B cell (primary cell): ENCODE data around the gene CMIP. TPM values are rescaled to one million over a fixed set of nuclear protein-coding genes. Genes with fewer than 3 reads are reported as not detected.

Experiments used
- ATAC-seq: fragments of 200-7000 bp; cut with Tn5 transposase; one replicate; pipeline ENCODE4 v1.10.0; 2021; ENCODE audit warnings: low read depth, mild to moderate bottlenecking, moderate number of reproducible peaks, moderate library complexity
- CTCF ChIA-PET: fragments of 350-600 bp; sonication (Branson Sonifier 250); formaldehyde crosslinking; loops from one replicate; lab custom pipeline; 2021; ENCODE audit warnings: antibody characterized with exemption, inconsistent platforms; lab: Charles Lee
- POLR2A ChIA-PET: fragments of 350-600 bp; sonication (Branson Sonifier 250); formaldehyde crosslinking; loops from one replicate; lab custom pipeline; 2021; ENCODE audit warnings: antibody characterized with exemption; lab: Charles Lee
- DNase-seq: peaks from one replicate; pipeline ENCODE4 v3.0.0; 2013
- H2AFZ ChIP-seq: 2 replicates; pipeline ENCODE4 v1.6.1; 2012; ENCODE audit warnings: mild to moderate bottlenecking, low read depth, low read length; ENCODE audit not compliant: insufficient read depth, poor library complexity, severe bottlenecking
- H3K27ac ChIP-seq, 2 donors: 1 replicate in 1 of 2; 2 replicates in 1 of 2; pipeline ENCODE4 v1.5.1; 2012 to 2013; ENCODE audit warnings: low read length in 2 of 2, mild to moderate bottlenecking in 2 of 2, moderate library complexity in 1 of 2
- H3K27me3 ChIP-seq, 4 experiments: fragments of 200-600 bp in 1 of 4; sonication (generic) in 1 of 4; replicated peaks in 1 of 4; 1 replicate in 2 of 4; 2 replicates in 2 of 4; pipeline versions ENCODE4 v1.6.1 to v1.7.0; 2013 to 2016; ENCODE audit warnings: low read length in 3 of 4, mild to moderate bottlenecking in 2 of 4, mixed read lengths in 1 of 4, moderate library complexity in 1 of 4; ENCODE audit not compliant: insufficient read depth in 4 of 4, control insufficient read depth in 3 of 4; ENCODE audit errors: control extremely low read depth in 1 of 4
- H3K36me3 ChIP-seq, 2 experiments: replicated peaks in 1 of 2; 1 replicate in 1 of 2; 2 replicates in 1 of 2; pipeline versions ENCODE4 v1.6.1 to v1.7.1; 2013; ENCODE audit warnings: low read length in 1 of 2; ENCODE audit not compliant: insufficient read depth in 2 of 2, control insufficient read depth in 1 of 2; ENCODE audit errors: control extremely low read depth in 1 of 2, extremely low read depth in 1 of 2
- H3K4me1 ChIP-seq, 2 donors: fragments of 200-600 bp in 1 of 2; sonication (generic) in 1 of 2; 1 replicate in 1 of 2; 2 replicates in 1 of 2; pipeline versions ENCODE4 v1.5.1 to v1.6.1; 2013 to 2017; ENCODE audit warnings: low read length in 2 of 2; ENCODE audit not compliant: control insufficient read depth in 2 of 2, insufficient read depth in 2 of 2
- H3K4me2 ChIP-seq: replicated peaks from 2 replicates; pipeline ENCODE3; 2012; ENCODE audit warnings: mild to moderate bottlenecking, low read depth, low read length; ENCODE audit not compliant: poor library complexity, severe bottlenecking
- H3K4me3 ChIP-seq, 5 experiments: fragments of 200-600 bp in 1 of 5; sonication (generic) in 1 of 5; 1 replicate in 3 of 5; 2 replicates in 2 of 5; pipeline versions ENCODE4 v1.5.1 to v1.7.0; 2011 to 2016; ENCODE audit warnings: low read length in 4 of 5, mild to moderate bottlenecking in 4 of 5, low read depth in 2 of 5, control low read depth in 1 of 5, moderate library complexity in 1 of 5; ENCODE audit not compliant: insufficient read depth in 1 of 5; ENCODE audit errors: control extremely low read depth in 1 of 5, extremely low read depth in 1 of 5
- H3K79me2 ChIP-seq: fragments of 200-600 bp; sonication (generic); one replicate; pipeline ENCODE4 v1.6.0; 2016; ENCODE audit warnings: low read length; ENCODE audit not compliant: control insufficient read depth, insufficient read depth
- H3K9ac ChIP-seq: fragments of 200-600 bp; sonication (generic); 2 replicates; pipeline ENCODE4 v1.6.1; 2017; ENCODE audit warnings: mild to moderate bottlenecking, low read length, moderate library complexity
- H3K9me3 ChIP-seq, 3 donors: one replicate each; pipeline versions ENCODE4 v1.6.1 to v1.7.1; 2013; ENCODE audit warnings: low read length in 2 of 3; ENCODE audit not compliant: control insufficient read depth in 2 of 3, insufficient read depth in 1 of 3; ENCODE audit errors: control extremely low read depth in 1 of 3
- H4K20me1 ChIP-seq: 2 replicates; pipeline ENCODE4 v1.6.0; 2012; ENCODE audit warnings: mild to moderate bottlenecking, low read length; ENCODE audit not compliant: insufficient read depth, control insufficient read depth, poor library complexity, severe bottlenecking
- H3K27ac Mint-ChIP-seq: one replicate; pipeline ENCODE4 v1.8.0; 2021; ENCODE audit warnings: mixed read lengths
- H3K27me3 Mint-ChIP-seq: one replicate; pipeline ENCODE4 v1.8.0; 2021; ENCODE audit warnings: mixed read lengths
- H3K4me1 Mint-ChIP-seq: one replicate; pipeline ENCODE4 v1.8.0; 2021; ENCODE audit warnings: mixed read lengths
- H3K4me3 Mint-ChIP-seq: one replicate; pipeline ENCODE4 v1.8.0; 2021; ENCODE audit warnings: mixed read lengths
- H3K9me3 Mint-ChIP-seq: one replicate; pipeline ENCODE4 v1.8.0; 2022; ENCODE audit warnings: mixed read lengths; ENCODE audit not compliant: insufficient read depth
- CTCF ChIP-seq: fragments of 200-600 bp; IDR thresholded peaks from one replicate; pipeline ENCODE4 v1.8.0; 2022; ENCODE audit warnings: antibody characterized with exemption, mild to moderate bottlenecking
- EZH2 ChIP-seq: IDR thresholded peaks from 2 replicates; pipeline ENCODE4 v1.6.1; 2012; ENCODE audit warnings: borderline replicate concordance, low read depth, mild to moderate bottlenecking, moderate library complexity, low read length; ENCODE audit not compliant: insufficient read depth, poor library complexity, severe bottlenecking
- WGBS: methylation state at CpG from one replicate; pipeline ENCODE4 v1.1.5; 2013; ENCODE audit warnings: missing lambda C conversion rate; ENCODE audit not compliant: insufficient coverage; 5-methylcytosine and 5-hydroxymethylcytosine counted together
- intact Hi-C: fragments of 100-400 bp; cut with micrococcal nuclease; formaldehyde crosslinking; loops from one replicate; pipeline ENCODE4 v1.10.0; 2022
- polyA plus RNA-seq: library from polyadenylated mRNA; depleted of rRNA; stranded (reverse); fragments of >200 nt; gene quantifications from 2 replicates; pipeline ENCODE4 v1.2.3, GENCODE V29; 2012
- total RNA-seq, 2 donors: library from RNA; stranded (reverse); fragments of 120-200 nt in 1 of 2; gene quantifications; 1 replicate in 1 of 2; 2 replicates in 1 of 2; pipeline versions ENCODE4 v1.2.3 to v1.2.4, GENCODE V29; 2013 to 2022

CMIP gene
- total and polyA plus RNA-seq, 2 donors (not counting 1 experiment from before 2014, with no cell fraction given): 27.1 to 155 TPM

DNA sequence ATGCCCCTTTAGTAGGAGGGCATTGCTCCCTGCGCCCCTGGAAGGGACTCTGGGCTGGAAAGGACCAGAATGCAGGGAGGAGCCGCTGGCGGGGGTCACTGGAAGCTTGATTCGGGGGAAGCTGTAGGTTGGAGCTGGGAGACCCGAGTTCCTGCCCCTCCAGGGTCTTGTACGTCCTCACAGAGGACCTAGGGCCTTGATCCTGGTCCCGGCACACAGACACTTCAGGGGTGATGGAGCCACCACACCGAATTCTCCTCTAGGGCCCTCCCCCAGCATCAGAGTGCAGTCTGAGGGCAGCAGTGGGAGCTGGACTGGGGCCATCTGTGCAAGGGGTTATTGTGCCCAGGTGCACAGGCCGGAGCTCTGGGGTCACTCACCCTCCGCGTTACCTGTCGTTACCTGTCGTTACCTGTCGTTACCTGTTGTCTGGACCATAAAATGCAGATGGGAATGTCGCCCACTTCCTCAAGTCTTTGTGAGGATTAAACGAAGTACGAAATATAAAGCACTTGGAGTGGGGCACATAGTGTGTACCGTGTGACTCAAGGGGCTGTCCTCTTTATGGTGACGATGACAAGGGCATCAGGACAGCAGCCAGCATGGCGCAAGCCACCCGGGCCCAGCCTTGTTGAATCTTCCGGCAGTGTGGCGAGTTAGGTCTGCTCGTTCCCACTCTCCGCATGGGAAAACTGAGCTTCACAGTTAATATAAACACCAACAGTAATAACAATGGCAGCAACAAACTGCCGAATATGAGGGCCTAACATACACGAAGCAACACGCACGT, 48.6 kb downstream of the CMIP start:
- no peaks in the 10 kb centered on the region for H3K27me3 Mint-ChIP-seq
- Histone ChIP-seq H3K27ac (no peak overlapping the region), H3K4me2 (no peak overlapping the region), H3K9me3 (no peaks in the 10 kb centered on the region), H3K27me3 (no peaks in the 10 kb centered on the region), H4K20me1 (peaks cover 64% of the 10 kb centered on the region), H3K4me1 (peaks cover 39 to 55% of the 10 kb centered on the region in 2 donors), H2AFZ (no peak overlapping the region), H3K4me3 (no peak overlapping the region), H3K36me3 (peaks cover 0 to 12% of the 10 kb centered on the region in 2 experiments), H3K9ac (no peak overlapping the region), H3K79me2 (peaks cover 100% of the 10 kb centered on the region)
- peak overlapping the region; percentile 3 for H3K27ac Mint-ChIP-seq
- WGBS: 94% methylated on average over 29 of the region's 29 CpGs
- ATAC-seq: no peak
- intact Hi-C loops: no loop called here
- no peak for TF ChIP-seq EZH2
- no peak for TF ChIP-seq CTCF
- ChIA-PET POLR2A (no interaction called here), CTCF (interaction anchor here (0.7 to 1.4 kb wide), 6 partner anchors 8 to 342 kb away, joined by 3 to 5 read pairs (median 3); no protein-coding TSS in a partner anchor)
- H3K9me3 Mint-ChIP-seq: no peaks in the 10 kb centered on the region
- no peak overlapping the region for H3K4me3 Mint-ChIP-seq
- DNase-seq: no peak
- H3K4me1 Mint-ChIP-seq: peaks cover 81% of the 10 kb centered on the region

- Mint-ChIP-seq H3K4me3 (no peak overlapping the region), H3K4me1 (peaks cover 80% of the 10 kb centered on the region), H3K9me3 (no peaks in the 10 kb centered on the region), H3K27ac (peak overlapping the region; percentile 3), H3K27me3 (no peaks in the 10 kb centered on the region)
- Histone ChIP-seq H3K27me3 (no peaks in the 10 kb centered on the region), H4K20me1 (peaks cover 64% of the 10 kb centered on the region), H3K4me3 (no peak overlapping the region), H3K27ac (no peak overlapping the region), H3K79me2 (peaks cover 100% of the 10 kb centered on the region), H3K36me3 (peaks cover 0 to 16% of the 10 kb centered on the region in 2 experiments), H3K9me3 (no peaks in the 10 kb centered on the region), H2AFZ (no peak overlapping the region), H3K9ac (no peak overlapping the region), H3K4me2 (no peak overlapping the region), H3K4me1 (peaks cover 45 to 62% of the 10 kb centered on the region in 2 donors)
- CTCF ChIA-PET: interaction anchor here (0.6 to 1.4 kb wide), 6 partner anchors 9 to 341 kb away, joined by 3 to 5 read pairs (median 3); no protein-coding TSS in a partner anchor
- no peak for TF ChIP-seq EZH2
- TF ChIP-seq CTCF: no peak
- WGBS: 82% methylated on average over 19 of the region's 23 CpGs
- intact Hi-C loops: no loop called here
- POLR2A ChIA-PET: no interaction called here
- DNase-seq (no peak), ATAC-seq (no peak)
Measured at GRCh38 chr16:81493755-81494433, 49.3 kb downstream of the CMIP start.
